HG02759 (cell line): Measurements from ENCODE around the gene HDAC10.

Experiments
- ATAC-seq: cut with Tn5 transposase; IDR thresholded peaks from one replicate; pipeline ENCODE4 v1.9.1; 2021; ENCODE audit warnings: mild to moderate bottlenecking, moderate library complexity; ENCODE audit not compliant: unreplicated experiment

The HDAC10 gene

GRCh38 chr22:50202130-50202666 is 48.9 kb downstream of the HDAC10 start:
- ATAC-seq, result no peak

GRCh38 chr22:50201191-50202129 is 49.6 kb downstream of the HDAC10 start:
- peak; percentile 37 for ATAC-seq

GRCh38 chr22:50200461-50201190 is 50.4 kb downstream of the HDAC10 start, which contains the start of gene SELENOO:
TSS of gene SELENOO (plus strand) at chr22:50201011. CDS start at chr22:50201037, 26 bp downstream.
- ATAC-seq, result peak; percentile 75

- no peak for ATAC-seq
Observed at GRCh38 chr22:50199829-50200460, 51.1 kb downstream of the HDAC10 start.

GRCh38 chr22:50199251-50199721 is 51.8 kb downstream of the HDAC10 start:
- ATAC-seq, result no peak

DNA sequence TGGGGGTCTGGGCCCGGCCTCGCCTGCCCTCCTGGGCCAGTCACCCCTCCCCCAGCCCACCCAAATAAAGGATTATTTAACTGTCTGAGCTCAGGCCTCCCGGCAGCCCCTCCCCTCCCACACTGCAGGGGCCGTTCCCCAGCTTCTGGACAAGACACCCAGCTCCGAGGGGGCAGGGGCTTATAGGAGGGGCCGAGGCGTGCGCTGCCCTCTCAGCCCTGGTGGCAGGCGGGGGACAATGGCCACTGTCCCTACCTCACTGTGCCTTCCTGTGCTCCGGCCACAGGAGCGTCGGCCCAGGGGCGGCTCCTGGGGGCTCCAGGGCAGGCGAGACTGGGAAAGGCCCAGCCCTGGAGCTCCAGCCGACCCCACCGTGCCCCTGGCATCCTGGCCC is 52.4 kb downstream of the HDAC10 start:
- no peak for ATAC-seq

DNA sequence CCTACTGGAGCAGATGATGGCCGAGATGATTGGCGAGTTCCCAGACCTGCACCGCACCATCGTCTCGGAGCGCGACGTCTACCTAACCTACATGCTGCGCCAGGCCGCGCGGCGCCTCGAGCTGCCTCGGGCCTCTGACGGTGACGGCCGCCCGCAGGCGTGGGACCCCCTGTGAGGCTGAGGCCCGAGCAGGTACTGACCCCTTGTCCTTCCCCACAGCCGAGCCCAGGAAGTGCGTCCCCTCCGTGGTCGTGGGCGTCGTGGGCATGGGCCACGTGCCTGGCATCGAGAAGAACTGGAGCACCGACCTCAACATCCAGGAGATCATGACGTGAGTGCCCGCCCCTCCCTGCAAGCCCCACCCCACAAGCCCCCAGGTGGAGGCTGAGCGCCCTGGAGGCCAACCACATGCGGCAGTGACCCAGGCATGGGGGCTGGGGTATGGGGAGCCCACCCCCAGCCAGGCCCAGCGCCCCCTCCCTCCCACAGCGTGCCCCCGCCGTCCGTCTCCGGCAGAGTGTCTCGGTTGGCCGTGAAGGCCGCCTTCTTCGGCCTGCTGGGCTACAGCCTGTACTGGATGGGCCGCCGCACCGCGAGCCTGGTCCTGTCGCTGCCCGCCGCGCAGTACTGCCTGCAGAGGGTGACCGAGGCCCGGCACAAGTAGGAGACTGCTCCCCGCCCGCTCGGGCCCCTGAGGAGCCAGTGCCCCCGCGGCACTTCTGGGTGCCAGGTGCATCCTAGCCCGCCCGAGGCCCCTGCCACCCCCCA is 53.0 kb downstream of the HDAC10 start:
- no peak for ATAC-seq

GRCh38 chr22:50197000-50197800 is 53.9 kb downstream of the HDAC10 start:
- ATAC-seq, result no peak

- ATAC-seq, result no peak
Observed at GRCh38 chr22:50196256-50196655, 54.8 kb downstream of the HDAC10 start.
